Measurements from ENCODE around the gene POC1B. TPM values are rescaled to one million over a fixed set of nuclear protein-coding genes. Genes with fewer than 3 reads are reported as not detected.

The POC1B gene
- total and polyA plus RNA-seq, 2 experiments from 2014 or later: 8.3 to 15.0 TPM

- Histone ChIP-seq H3K27ac (no peak overlapping the region), H3K27me3 (replicated peaks; ENCODE audit: insufficient read depth) (no peaks in the 10 kb centered on the region), H3K79me2 (ENCODE audit: insufficient read depth) (no peaks in the 10 kb centered on the region), H3K9ac (no peak overlapping the region), H3K36me3 (ENCODE audit: low read depth) (no peaks in the 10 kb centered on the region), H3K4me3 (no peak overlapping the region), H3K4me2 (ENCODE audit: unreplicated experiment) (no peak overlapping the region), H3F3A (ENCODE audit: insufficient read depth) (no peaks in the 10 kb centered on the region), H4K20me1 (ENCODE audit: insufficient read depth) (no peaks in the 10 kb centered on the region), H2AFZ (no peak overlapping the region), H3K9me2 (ENCODE audit: insufficient read depth) (no peaks in the 10 kb centered on the region), H3K9me3 (ENCODE audit: low read depth) (no peaks in the 10 kb centered on the region), H3K4me1 (ENCODE audit: insufficient read depth) (no peaks in the 10 kb centered on the region)
- TF ChIP-seq EZH2 (IDR thresholded peaks at IDR 0.05; ENCODE audit: insufficient read depth, poor library complexity, severe bottlenecking) (no peak), EZH2phosphoT487 (IDR thresholded peaks at IDR 0.05; ENCODE audit: insufficient read depth, low read depth) (no peak)
- in situ Hi-C loops (cut with MboI): loop anchor here (25.0 kb wide), 1 partner anchor 1389 kb away; no protein-coding TSS in a partner anchor
- no peak for DNase-seq
Measured at GRCh38 chr12:89501793-89502192, 24.1 kb downstream of the POC1B start.

GRCh38 chr12:89499857-89500256, 26.0 kb downstream of the POC1B start:
- Histone ChIP-seq H3K9ac (no peak overlapping the region), H4K20me1 (ENCODE audit: insufficient read depth) (no peaks in the 10 kb centered on the region), H3F3A (ENCODE audit: insufficient read depth) (peaks cover 6% of the 10 kb centered on the region; the same call in 1 of the 2 replicates), H3K79me2 (ENCODE audit: insufficient read depth) (no peaks in the 10 kb centered on the region), H3K9me3 (ENCODE audit: low read depth) (no peaks in the 10 kb centered on the region), H3K4me3 (no peak overlapping the region), H2AFZ (no peak overlapping the region), H3K9me2 (ENCODE audit: insufficient read depth) (no peaks in the 10 kb centered on the region), H3K27me3 (replicated peaks; ENCODE audit: insufficient read depth) (no peaks in the 10 kb centered on the region), H3K4me2 (ENCODE audit: unreplicated experiment) (no peak overlapping the region), H3K36me3 (ENCODE audit: low read depth) (no peaks in the 10 kb centered on the region), H3K4me1 (ENCODE audit: insufficient read depth) (peaks cover 6% of the 10 kb centered on the region), H3K27ac (no peak overlapping the region)
- no peak for DNase-seq
- in situ Hi-C loops (cut with MboI): loop anchor here (25.0 kb wide), 1 partner anchor 1388 kb away; no protein-coding TSS in a partner anchor
- 94 to 96% methylated on average over 19 of the region's 19 CpGs for WGBS, 2 experiments (ENCODE audit: low coverage in 1 of 2, low lambda C conversion rate in 2 of 2, missing lambda C conversion rate in 2 of 2)
- no peak for TF ChIP-seq EZH2phosphoT487 (IDR thresholded peaks at IDR 0.05; ENCODE audit: insufficient read depth, low read depth)
- no peak for TF ChIP-seq EZH2 (IDR thresholded peaks at IDR 0.05; ENCODE audit: insufficient read depth, poor library complexity, severe bottlenecking)

GRCh38 chr12:89497467-89497866, 28.4 kb downstream of the POC1B start:
- Histone ChIP-seq H3K36me3 (ENCODE audit: low read depth) (no peaks in the 10 kb centered on the region), H3K27ac (no peak overlapping the region), H3K9ac (no peak overlapping the region), H2AFZ (no peak overlapping the region), H3K4me3 (no peak overlapping the region), H3K9me2 (ENCODE audit: insufficient read depth) (no peaks in the 10 kb centered on the region), H3K79me2 (ENCODE audit: insufficient read depth) (no peaks in the 10 kb centered on the region), H3K9me3 (ENCODE audit: low read depth) (no peaks in the 10 kb centered on the region), H4K20me1 (ENCODE audit: insufficient read depth) (no peaks in the 10 kb centered on the region), H3K4me2 (ENCODE audit: unreplicated experiment) (no peak overlapping the region), H3K27me3 (replicated peaks; ENCODE audit: insufficient read depth) (no peaks in the 10 kb centered on the region), H3K4me1 (ENCODE audit: insufficient read depth) (peaks cover 12% of the 10 kb centered on the region), H3F3A (ENCODE audit: insufficient read depth) (peaks cover 14% of the 10 kb centered on the region; the same call in 1 of the 2 replicates)
- TF ChIP-seq EZH2phosphoT487 (IDR thresholded peaks at IDR 0.05; ENCODE audit: insufficient read depth, low read depth) (no peak), EZH2 (IDR thresholded peaks at IDR 0.05; ENCODE audit: insufficient read depth, poor library complexity, severe bottlenecking) (no peak)
- in situ Hi-C loops (cut with MboI): no loop called here
- DNase-seq: no peak
- 71 to 75% methylated on average over 4 of the region's 4 CpGs for WGBS, 2 experiments (ENCODE audit: low coverage in 1 of 2, low lambda C conversion rate in 2 of 2, missing lambda C conversion rate in 2 of 2)

DNA sequence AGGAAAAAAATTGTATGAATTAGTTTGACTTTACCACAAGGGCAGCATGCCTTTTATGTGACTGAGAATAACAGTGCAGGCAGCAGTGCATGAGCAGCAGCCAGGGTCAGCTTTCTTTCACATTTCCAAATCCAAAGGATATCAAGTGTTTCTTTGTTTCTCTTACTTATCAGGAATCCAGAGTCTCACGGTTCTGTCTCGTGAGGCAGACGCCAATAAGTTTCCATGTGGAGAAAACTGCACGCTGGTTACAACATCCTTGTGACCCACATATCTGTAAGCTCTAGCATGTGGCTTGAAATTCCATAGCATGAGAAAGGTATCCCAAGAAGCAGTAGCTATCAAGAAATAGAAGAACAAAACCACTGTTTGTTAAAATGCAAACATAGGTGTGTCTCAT, 28.8 kb downstream of the POC1B start:
- Histone ChIP-seq H3K27me3 (replicated peaks; ENCODE audit: insufficient read depth) (no peaks in the 10 kb centered on the region), H3K36me3 (ENCODE audit: low read depth) (no peaks in the 10 kb centered on the region), H3K4me1 (ENCODE audit: insufficient read depth) (peaks cover 12% of the 10 kb centered on the region), H4K20me1 (ENCODE audit: insufficient read depth) (no peaks in the 10 kb centered on the region), H3K79me2 (ENCODE audit: insufficient read depth) (no peaks in the 10 kb centered on the region), H3K9ac (no peak overlapping the region), H3K27ac (no peak overlapping the region), H3K4me2 (ENCODE audit: unreplicated experiment) (no peak overlapping the region), H3K9me2 (ENCODE audit: insufficient read depth) (no peaks in the 10 kb centered on the region), H3K4me3 (no peak overlapping the region), H3F3A (ENCODE audit: insufficient read depth) (peaks cover 14% of the 10 kb centered on the region; the same call in 1 of the 2 replicates), H2AFZ (no peak overlapping the region), H3K9me3 (ENCODE audit: low read depth) (no peaks in the 10 kb centered on the region)
- TF ChIP-seq EZH2phosphoT487 (IDR thresholded peaks at IDR 0.05; ENCODE audit: insufficient read depth, low read depth): no peak
- no peak for TF ChIP-seq EZH2 (IDR thresholded peaks at IDR 0.05; ENCODE audit: insufficient read depth, poor library complexity, severe bottlenecking)
- DNase-seq: no peak
- WGBS, 2 experiments (ENCODE audit: low coverage in 1 of 2, low lambda C conversion rate in 2 of 2, missing lambda C conversion rate in 2 of 2): 95 to 100% methylated on average over 4 of the region's 4 CpGs
- in situ Hi-C loops (cut with MboI): no loop called here

All from GM23248 (cell line).